HG03039 (cell line): ENCODE data around the gene NFIB.

Source experiments
- ATAC-seq: cut with Tn5 transposase; IDR thresholded peaks from one replicate; pipeline ENCODE4 v1.9.1; 2021; ENCODE audit warnings: mild to moderate bottlenecking, moderate library complexity; ENCODE audit not compliant: unreplicated experiment

Gene NFIB

GRCh38 chr9:14307989-14308852 lies 5.7 kb downstream of the NFIB start:
- no peak for ATAC-seq

GRCh38 chr9:14306672-14307660 lies 7.0 kb downstream of the NFIB start:
- no peak for ATAC-seq

GRCh38 chr9:14306188-14306587 lies 7.8 kb downstream of the NFIB start:
- no peak for ATAC-seq

GRCh38 chr9:14304259-14304658 lies 9.7 kb downstream of the NFIB start:
- no peak for ATAC-seq

GRCh38 chr9:14303521-14303920 lies 10.4 kb downstream of the NFIB start:
- ATAC-seq, result no peak

GRCh38 chr9:14303100-14303499 lies 10.8 kb downstream of the NFIB start:
- no peak for ATAC-seq

- no peak for ATAC-seq
These were observed 11.5 kb downstream of the NFIB start for GRCh38 chr9:14302405-14302804.

GRCh38 chr9:14301583-14302021 lies 12.3 kb downstream of the NFIB start:
- ATAC-seq, result no peak

- no peak for ATAC-seq
These were observed 12.9 kb downstream of the NFIB start for GRCh38 chr9:14301006-14301405.

GRCh38 chr9:14300588-14300987 lies 13.4 kb downstream of the NFIB start:
- no peak for ATAC-seq

GRCh38 chr9:14300040-14300439 lies 13.9 kb downstream of the NFIB start:
- no peak for ATAC-seq

GRCh38 chr9:14298601-14299022 lies 15.3 kb downstream of the NFIB start:
- no peak for ATAC-seq

GRCh38 chr9:14296495-14297113 lies 17.3 kb downstream of the NFIB start:
- ATAC-seq, result no peak

- ATAC-seq, result no peak
These were observed 19.3 kb downstream of the NFIB start for GRCh38 chr9:14294659-14295058.

GRCh38 chr9:14293801-14294200 lies 20.1 kb downstream of the NFIB start:
- no peak for ATAC-seq

GRCh38 chr9:14292181-14292739 lies 21.7 kb downstream of the NFIB start:
- ATAC-seq, result no peak

- no peak for ATAC-seq
These were observed 24.0 kb downstream of the NFIB start for GRCh38 chr9:14289916-14290315.

- no peak for ATAC-seq
These were observed 25.5 kb downstream of the NFIB start for GRCh38 chr9:14288433-14288832.

GRCh38 chr9:14286121-14286520 lies 27.8 kb downstream of the NFIB start:
- ATAC-seq, result no peak

GRCh38 chr9:14283276-14283675 lies 30.7 kb downstream of the NFIB start:
- no peak for ATAC-seq

- no peak for ATAC-seq
These were observed 32.1 kb downstream of the NFIB start for GRCh38 chr9:14281876-14282275.
